ENCODE results near the gene VWA3B.

VWA3B gene

GRCh38 chr2:98153481-98153880 lies 66.5 kb downstream of the VWA3B start:
- TF ChIP-seq, protein P1, sequence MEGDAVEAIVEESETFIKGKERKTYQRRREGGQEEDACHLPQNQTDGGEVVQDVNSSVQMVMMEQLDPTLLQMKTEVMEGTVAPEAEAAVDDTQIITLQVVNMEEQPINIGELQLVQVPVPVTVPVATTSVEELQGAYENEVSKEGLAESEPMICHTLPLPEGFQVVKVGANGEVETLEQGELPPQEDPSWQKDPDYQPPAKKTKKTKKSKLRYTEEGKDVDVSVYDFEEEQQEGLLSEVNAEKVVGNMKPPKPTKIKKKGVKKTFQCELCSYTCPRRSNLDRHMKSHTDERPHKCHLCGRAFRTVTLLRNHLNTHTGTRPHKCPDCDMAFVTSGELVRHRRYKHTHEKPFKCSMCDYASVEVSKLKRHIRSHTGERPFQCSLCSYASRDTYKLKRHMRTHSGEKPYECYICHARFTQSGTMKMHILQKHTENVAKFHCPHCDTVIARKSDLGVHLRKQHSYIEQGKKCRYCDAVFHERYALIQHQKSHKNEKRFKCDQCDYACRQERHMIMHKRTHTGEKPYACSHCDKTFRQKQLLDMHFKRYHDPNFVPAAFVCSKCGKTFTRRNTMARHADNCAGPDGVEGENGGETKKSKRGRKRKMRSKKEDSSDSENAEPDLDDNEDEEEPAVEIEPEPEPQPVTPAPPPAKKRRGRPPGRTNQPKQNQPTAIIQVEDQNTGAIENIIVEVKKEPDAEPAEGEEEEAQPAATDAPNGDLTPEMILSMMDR (IDR thresholded peaks at IDR 0.05; ENCODE audit: insufficient read depth, low read length, missing control alignments): no peak
- CTCF ChIA-PET: no interaction called here
- H3K4me3 ChIP-seq (ENCODE audit: low read depth, low read length): no peak overlapping the region
- no peak for DNase-seq (ENCODE audit: low read depth, low spot score)
- POLR2A ChIA-PET: no interaction called here

GRCh38 chr2:98155291-98155690 lies 68.3 kb downstream of the VWA3B start:
- no peak for DNase-seq (ENCODE audit: low read depth, low spot score)
- ChIA-PET CTCF (no interaction called here), POLR2A (no interaction called here)
- TF ChIP-seq, protein P1 (IDR thresholded peaks at IDR 0.05; ENCODE audit: insufficient read depth, low read length, missing control alignments): no peak
- no peak overlapping the region for H3K4me3 ChIP-seq (ENCODE audit: low read depth, low read length)

- CTCF ChIA-PET: no interaction called here
- H3K4me3 ChIP-seq (ENCODE audit: low read depth, low read length): no peak overlapping the region
- no peak for DNase-seq (ENCODE audit: low read depth, low spot score)
- POLR2A ChIA-PET: no interaction called here
- TF ChIP-seq, protein P1 (IDR thresholded peaks at IDR 0.05; ENCODE audit: insufficient read depth, low read length, missing control alignments): no peak
Measured at GRCh38 chr2:98155716-98156115, 68.7 kb downstream of the VWA3B start.

DNA sequence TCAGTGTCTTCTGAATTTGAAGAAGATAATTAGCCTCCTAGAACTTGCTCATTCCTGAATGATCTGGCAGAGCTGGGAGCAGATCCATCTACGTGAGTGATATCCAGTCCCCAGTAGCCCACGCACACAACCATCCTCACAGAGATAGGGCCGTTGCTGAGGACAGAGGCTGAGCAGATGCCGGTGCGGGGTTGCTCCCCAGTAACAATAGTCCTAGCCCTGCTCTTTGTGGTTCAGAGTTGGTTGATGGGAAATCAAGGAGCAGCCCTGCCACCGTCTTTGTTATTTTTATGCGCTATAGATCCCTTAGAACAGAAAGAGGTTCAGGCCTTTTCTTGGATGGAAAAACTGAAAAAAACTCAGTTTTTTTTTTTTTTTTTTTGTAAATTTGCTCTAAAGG lies 69.3 kb downstream of the VWA3B start:
- DNase-seq (ENCODE audit: low read depth, low spot score): no peak
- TF ChIP-seq, protein P1 (IDR thresholded peaks at IDR 0.05; ENCODE audit: insufficient read depth, low read length, missing control alignments): no peak
- no peak overlapping the region for H3K4me3 ChIP-seq (ENCODE audit: low read depth, low read length)
- CTCF ChIA-PET: no interaction called here
- POLR2A ChIA-PET: no interaction called here

- ChIA-PET CTCF (no interaction called here), POLR2A (no interaction called here)
- no peak overlapping the region for H3K4me3 ChIP-seq (ENCODE audit: low read depth, low read length)
- TF ChIP-seq, protein P1 (IDR thresholded peaks at IDR 0.05; ENCODE audit: insufficient read depth, low read length, missing control alignments): no peak
- DNase-seq (ENCODE audit: low read depth, low spot score): no peak
Measured at GRCh38 chr2:98157557-98157956, 70.6 kb downstream of the VWA3B start.

DNA sequence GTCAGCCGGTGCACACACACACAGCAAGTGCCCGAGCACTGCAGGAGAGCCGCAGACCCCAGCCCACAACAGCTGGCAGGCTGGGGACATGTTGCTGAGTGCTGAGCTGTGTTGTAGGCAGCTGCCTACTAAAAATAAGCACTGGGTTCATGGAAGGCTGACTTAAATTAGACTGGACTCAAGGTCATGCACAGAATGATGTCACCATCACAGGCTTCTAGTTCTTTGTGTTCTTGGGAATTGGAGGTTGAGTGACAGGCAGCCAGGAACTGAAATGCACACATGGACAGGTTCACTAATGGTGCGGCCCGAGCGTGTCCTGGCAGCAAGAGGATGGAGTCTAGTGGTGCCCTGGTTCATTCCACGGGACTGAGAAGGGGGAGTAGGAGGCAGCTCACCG lies 71.3 kb downstream of the VWA3B start:
- DNase-seq (ENCODE audit: low read depth, low spot score): no peak
- POLR2A ChIA-PET: no interaction called here
- TF ChIP-seq, protein P1 (IDR thresholded peaks at IDR 0.05; ENCODE audit: insufficient read depth, low read length, missing control alignments): no peak
- H3K4me3 ChIP-seq (ENCODE audit: low read depth, low read length): no peak overlapping the region
- CTCF ChIA-PET: no interaction called here
